Aorta (tissue), 5 donors: Measurements from ENCODE around the gene GRID2IP. TPM values are rescaled to one million over a fixed set of nuclear protein-coding genes. Genes with fewer than 3 reads are reported as not detected.
A peak's percentile ranks its signal among the peaks of the same experiment; 100 is the strongest.
"Not testable (repeated sequence)": the region's sequence is repeated elsewhere in the genome, so short reads cannot be mapped to it uniquely, and the experiment has no call there.

ENCODE experiments used
- ATAC-seq: fragments of 200-7000 bp; cut with Tn5 transposase; one replicate; pipeline ENCODE4 v1.9.1; 2022; ENCODE audit warnings: moderate library complexity; ENCODE audit not compliant: low FRiP score
- DNase-seq, 2 donors: peaks; one replicate each; pipeline ENCODE4 v3.0.0-alpha.2; 2020
- H3K27ac ChIP-seq, 2 donors: one replicate each; pipeline ENCODE4 v1.5.1; 2013; ENCODE audit warnings: low read length in 2 of 2, mild to moderate bottlenecking in 2 of 2, moderate library complexity in 2 of 2, control low read depth in 1 of 2, inconsistent platforms in 1 of 2, low read depth in 1 of 2
- H3K27me3 ChIP-seq, 2 donors: one replicate each; pipeline ENCODE4 v1.6.1; 2013; ENCODE audit warnings: control low read depth in 1 of 2, low read length in 1 of 2, mild to moderate bottlenecking in 1 of 2, moderate library complexity in 1 of 2; ENCODE audit not compliant: insufficient read depth in 2 of 2, control insufficient read depth in 1 of 2
- H3K36me3 ChIP-seq, 2 donors: one replicate each; pipeline ENCODE4 v1.6.1; 2013; ENCODE audit warnings: control low read depth in 1 of 2, low read length in 1 of 2, mild to moderate bottlenecking in 1 of 2; ENCODE audit not compliant: insufficient read depth in 2 of 2, control insufficient read depth in 1 of 2
- H3K4me1 ChIP-seq, 2 donors: one replicate each; pipeline ENCODE4 v1.6.1; 2013; ENCODE audit warnings: low read length in 2 of 2, control low read depth in 1 of 2, mild to moderate bottlenecking in 1 of 2, moderate library complexity in 1 of 2; ENCODE audit not compliant: insufficient read depth in 2 of 2, control insufficient read depth in 1 of 2
- H3K4me3 ChIP-seq, 2 donors: one replicate each; pipeline ENCODE4 v1.5.1; 2013; ENCODE audit warnings: low read length in 2 of 2, control low read depth in 1 of 2, mild to moderate bottlenecking in 1 of 2
- H3K9me3 ChIP-seq: one replicate; pipeline ENCODE4 v1.6.1; 2013; ENCODE audit warnings: mild to moderate bottlenecking, low read length; ENCODE audit not compliant: control insufficient read depth
- WGBS, 2 donors: extraction: QIAGEN DNeasy Blood & Tissue Kit; methylation state at CpG; one replicate each; pipeline ENCODE4 v1.1.7; 2013; 5-methylcytosine and 5-hydroxymethylcytosine counted together
- intact Hi-C, 2 donors: fragments of 100-400 bp; cut with DNase I; formaldehyde crosslinking; loops; one replicate each; pipeline versions ENCODE4 v1.14.2 to v1.15.0; 2022
- long read RNA-seq, 2 donors: library from polyadenylated mRNA; unstranded; transcript quantifications; one replicate each; pipeline ENCODE4 v2.0.0, GENCODE V29; 2020 to 2021
- polyA plus RNA-seq, 2 donors: library from polyadenylated mRNA; stranded (reverse); fragments of 200-250 nt; gene quantifications; one replicate each; pipeline ENCODE4 v1.2.3, GENCODE V29; 2013
- total RNA-seq, 2 donors: library from RNA; stranded (reverse); fragmentation: NEBNext Ultra II Directional; extraction: Animal tissue kit (Norgen Biotek cat#: 25700); gene quantifications; one replicate each; pipeline ENCODE4 v1.2.1, GENCODE V29; 2021
- donor health status: healthy with polysubstance abuse.
- donor health status: Bipolar disorder and iron deficiency.
- donor health status: DM: no; HTN: no; CAD: no.
- donor health status: DM: no; HTN: no; CAD: no.
- donor health status: DM: yes; HTN: yes; CAD: no.

The GRID2IP gene
- total RNA-seq (under 1 TPM; 0.16 to 0.39 TPM), polyA plus RNA-seq (under 1 TPM in 1 of 2 donors, not detected in 1; 0.25 TPM)
- long read RNA-seq, donor 1, partial matches to known transcripts = 2 of 5 reads
- long read RNA-seq, donor 1, other reads (novel, unspliced or antisense) = 3 of 5 reads
- long read RNA-seq, donor 2, partial matches to known transcripts = 0 of 6 reads
- long read RNA-seq, donor 2, other reads (novel, unspliced or antisense) = 6 of 6 reads

DNA sequence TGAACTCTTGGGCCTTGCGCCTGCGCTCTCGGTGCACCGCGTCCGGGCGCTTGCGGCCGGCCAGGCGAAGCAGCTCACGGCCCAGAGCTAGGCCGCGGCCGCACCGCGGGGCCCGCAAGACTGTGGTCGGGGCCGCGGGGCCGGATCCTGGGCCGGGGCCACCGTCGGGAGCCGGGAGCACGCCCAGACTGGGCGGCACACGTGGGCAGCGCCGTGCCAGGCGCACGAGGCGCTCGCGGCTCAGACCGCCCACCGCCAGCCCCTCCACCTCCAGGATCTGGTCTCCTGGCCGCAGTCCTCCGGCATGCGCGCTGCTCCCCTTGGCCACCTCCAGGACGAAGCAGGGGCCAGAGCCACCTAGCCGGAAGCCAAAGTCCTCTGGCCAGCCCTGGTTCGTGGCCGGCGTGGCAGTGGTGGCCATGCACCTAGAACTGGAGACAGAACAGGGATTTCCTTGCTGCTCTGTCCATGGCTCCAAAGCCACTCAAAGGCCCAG, at the start of gene GRID2IP:
Gene GRID2IP, minus strand, starts transcription at position 446 of the 496 bp plus-strand sequence. Its CDS starts 25 bp downstream, at position 421.
- ATAC-seq (no peak), DNase-seq (no peak)
- Histone ChIP-seq H3K27ac (no peak within 1 kb of the TSS), H3K9me3 (no peaks in the 10 kb centered on the region), H3K4me1 (no peaks in the 10 kb centered on the region), H3K36me3 (no peaks in the 10 kb centered on the region), H3K27me3 (no peaks in the 10 kb centered on the region), H3K4me3 (no peak within 1 kb of the TSS)
- 72 to 77% methylated on average over 45 to 46 of the region's 46 CpGs for WGBS, 2 donors
- intact Hi-C loops = no loop called here

- WGBS, 2 donors = 92 to 93% methylated on average over 15 of the region's 15 CpGs
- Histone ChIP-seq H3K36me3 (peaks cover 0 to 10% of the 10 kb centered on the region in 2 donors), H3K27ac (no peak overlapping the region), H3K4me1 (no peaks in the 10 kb centered on the region), H3K4me3 (no peak overlapping the region), H3K9me3 (no peaks in the 10 kb centered on the region), H3K27me3 (no peaks in the 10 kb centered on the region)
- no peak for DNase-seq
- ATAC-seq = no peak
- intact Hi-C loops = no loop called here
Measured at GRCh38 chr7:6600093-6600492, 48.8 kb upstream of the GRID2IP start.

GRCh38 chr7:6590645-6591110, 39.4 kb upstream of the GRID2IP start:
- intact Hi-C loops = no loop called here
- no peak for ATAC-seq
- no peak for DNase-seq
- H3K36me3 ChIP-seq = peaks cover 0 to 1% of the 10 kb centered on the region in 2 donors
- H3K4me3 ChIP-seq = peak overlapping the region; percentile 43 to 94
- no peaks in the 10 kb centered on the region for H3K4me1 ChIP-seq
- peak overlapping the region; percentile 11 to 12 for H3K27ac ChIP-seq
- no peaks in the 10 kb centered on the region for H3K27me3 ChIP-seq
- no peaks in the 10 kb centered on the region for H3K9me3 ChIP-seq
- 6 to 9% methylated on average over 10 of the region's 10 CpGs for WGBS, 2 donors

DNA sequence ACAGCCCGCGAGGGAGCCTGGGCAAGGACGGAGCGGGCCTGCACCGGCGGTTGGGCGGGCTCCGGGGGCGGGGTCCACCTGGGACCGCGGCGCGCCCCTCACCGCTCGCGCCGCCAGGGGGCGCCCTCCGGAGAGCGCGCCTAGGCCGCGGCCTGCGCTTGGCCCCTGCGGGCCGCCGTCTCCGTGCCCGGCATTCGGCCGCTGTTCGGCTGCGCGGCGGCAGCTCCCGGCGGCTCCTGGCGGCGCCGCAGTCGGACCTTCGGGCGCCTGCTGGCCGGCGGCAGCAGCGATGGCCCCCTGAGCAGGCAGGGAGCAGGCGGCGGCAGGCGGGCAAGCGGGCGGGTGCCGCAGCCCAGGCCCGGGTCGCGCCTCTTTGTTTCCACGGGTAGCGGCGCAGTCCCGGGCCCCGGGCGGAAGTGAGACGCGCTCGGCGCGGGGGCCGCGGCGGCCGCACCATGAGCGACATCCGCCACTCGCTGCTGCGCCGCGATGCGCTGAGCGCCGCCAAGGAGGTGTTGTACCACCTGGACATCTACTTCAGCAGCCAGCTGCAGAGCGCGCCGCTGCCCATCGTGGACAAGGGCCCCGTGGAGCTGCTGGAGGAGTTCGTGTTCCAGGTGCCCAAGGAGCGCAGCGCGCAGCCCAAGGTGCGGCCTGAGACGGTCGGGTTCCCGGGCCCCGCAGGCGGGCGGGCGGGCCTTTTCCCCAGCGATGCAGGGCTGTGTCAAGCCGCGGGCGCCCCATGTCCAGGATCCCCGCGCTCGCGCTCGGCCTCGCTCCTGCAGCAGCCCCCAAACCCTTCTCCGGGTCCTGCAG, 38.8 kb upstream of the GRID2IP start, which contains the start of gene INTS15:
Gene INTS15, plus strand, starts transcription at position 193 of the 816 bp plus-strand sequence. Its CDS starts 263 bp downstream, at position 456.
- intact Hi-C loops = no loop called here
- Histone ChIP-seq H3K27me3 (no peaks in the 10 kb centered on the region), H3K27ac (peak within 1 kb of the TSS; percentile 12 to 44), H3K36me3 (no peaks in the 10 kb centered on the region), H3K4me1 (no peaks in the 10 kb centered on the region), H3K4me3 (peak within 1 kb of the TSS; percentile 43 to 94), H3K9me3 (no peaks in the 10 kb centered on the region)
- DNase-seq = peak; percentile 80 to 93
- 0% methylated on average over 87 to 107 of the region's 107 CpGs for WGBS, 2 donors
- peak; percentile 95 for ATAC-seq

DNA sequence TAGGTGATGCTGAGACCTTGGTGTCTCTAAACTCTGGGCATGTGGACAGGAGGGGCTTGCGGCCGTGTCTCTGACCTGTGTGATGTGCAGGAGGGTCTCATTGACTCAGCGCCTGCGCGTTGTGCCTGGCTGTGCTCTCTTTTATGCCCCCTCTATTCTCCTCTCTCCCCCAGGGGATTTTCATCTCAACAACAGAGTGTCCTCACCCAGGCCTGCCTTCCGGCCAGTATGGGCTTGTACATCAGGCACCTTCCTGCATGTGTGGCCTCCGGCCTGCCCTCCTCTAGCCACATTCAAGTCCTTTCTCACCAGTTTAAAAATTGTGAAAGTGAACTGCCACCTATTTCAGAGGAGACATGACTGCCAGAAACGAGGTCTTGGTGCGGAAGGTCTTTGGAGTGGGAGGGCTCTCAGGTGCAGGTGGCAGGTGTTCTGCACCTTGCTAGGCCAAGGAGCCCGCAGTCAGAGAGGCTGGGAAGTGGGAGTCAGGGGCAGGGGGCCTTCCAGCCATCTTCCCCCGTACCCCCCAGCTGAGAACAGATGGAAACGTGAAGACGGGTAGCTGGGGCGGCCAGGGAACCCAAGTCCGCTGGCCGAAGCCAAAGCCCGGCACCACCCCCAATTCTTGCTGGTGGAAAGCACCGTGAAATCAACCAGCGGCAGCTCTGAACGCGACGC, 38.0 kb upstream of the GRID2IP start:
- ATAC-seq (peak; percentile 11), DNase-seq (no peak)
- Histone ChIP-seq H3K4me1 (no peaks in the 10 kb centered on the region), H3K27ac (peak overlapping the region in 1 of 2 donors; percentile 44), H3K4me3 (peak overlapping the region in 1 of 2 donors; percentile 94), H3K36me3 (peaks cover 0 to 4% of the 10 kb centered on the region in 2 donors), H3K9me3 (no peaks in the 10 kb centered on the region), H3K27me3 (no peaks in the 10 kb centered on the region)
- WGBS, 2 donors = 42 to 46% methylated on average over 21 to 22 of the region's 22 CpGs
- intact Hi-C loops = no loop called here

DNA sequence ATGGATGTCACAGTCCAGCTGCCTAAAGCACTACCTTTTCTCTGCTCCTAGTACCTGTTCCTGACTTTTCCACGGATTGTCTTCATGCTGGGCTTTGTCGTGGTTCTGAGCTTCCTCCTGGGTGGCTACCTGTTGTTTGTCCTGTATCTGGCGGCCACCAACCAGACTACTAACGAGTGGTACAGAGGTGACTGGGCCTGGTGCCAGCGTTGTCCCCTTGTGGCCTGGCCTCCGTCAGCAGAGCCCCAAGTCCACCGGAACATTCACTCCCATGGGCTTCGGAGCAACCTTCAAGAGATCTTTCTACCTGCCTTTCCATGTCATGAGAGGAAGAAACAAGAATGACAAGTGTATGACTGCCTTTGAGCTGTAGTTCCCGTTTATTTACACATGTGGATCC, 37.3 kb upstream of the GRID2IP start:
- H3K9me3 ChIP-seq = no peaks in the 10 kb centered on the region
- H3K4me3 ChIP-seq = no peak overlapping the region
- H3K36me3 ChIP-seq = peaks cover 0 to 4% of the 10 kb centered on the region in 2 donors
- DNase-seq (no peak), ATAC-seq (no peak)
- intact Hi-C loops = no loop called here
- no peak overlapping the region for H3K27ac ChIP-seq
- no peaks in the 10 kb centered on the region for H3K27me3 ChIP-seq
- 82 to 85% methylated on average over 9 of the region's 9 CpGs for whole genome bisulfite sequencing, 2 donors
- H3K4me1 ChIP-seq = no peaks in the 10 kb centered on the region

DNA sequence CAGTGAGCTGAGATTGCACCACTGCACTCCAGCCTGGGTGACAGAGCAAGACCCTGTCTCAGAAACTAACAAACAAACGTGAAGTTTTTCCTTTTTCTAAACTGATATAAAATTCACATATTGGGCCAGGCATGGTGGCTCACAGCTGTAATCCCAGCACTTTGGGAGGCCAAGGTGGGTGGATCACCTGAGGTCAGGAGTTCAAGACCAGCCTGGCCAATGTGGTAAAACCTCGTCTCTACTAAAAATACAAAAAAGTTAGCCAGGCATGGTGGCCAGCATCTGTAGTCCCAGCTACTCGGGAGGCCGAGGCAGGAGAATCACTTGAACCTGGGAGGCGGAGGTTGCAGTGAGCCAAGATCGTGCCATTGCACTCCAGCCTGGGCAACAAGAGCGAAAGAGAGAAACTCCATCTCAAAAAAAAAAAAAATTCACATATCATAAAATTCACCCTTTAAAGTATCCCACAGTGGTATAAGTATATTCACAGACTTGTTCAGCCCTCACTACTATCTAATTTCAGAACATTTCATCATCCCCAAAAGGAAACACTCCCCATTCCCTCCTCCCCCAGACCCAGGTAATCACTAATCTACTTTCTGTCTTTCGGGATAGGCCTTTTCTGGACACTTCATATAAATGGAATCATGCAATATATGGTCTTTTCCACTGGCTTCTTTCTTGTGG, 34.6 kb upstream of the GRID2IP start:
- 89 to 94% methylated on average over 8 of the region's 8 CpGs for WGBS, 2 donors
- H3K4me1 ChIP-seq, H3K27me3 ChIP-seq, H3K4me3 ChIP-seq, intact Hi-C loops, H3K36me3 ChIP-seq, H3K27ac ChIP-seq, ATAC-seq, H3K9me3 ChIP-seq, DNase-seq: not testable (repeated sequence)

DNA sequence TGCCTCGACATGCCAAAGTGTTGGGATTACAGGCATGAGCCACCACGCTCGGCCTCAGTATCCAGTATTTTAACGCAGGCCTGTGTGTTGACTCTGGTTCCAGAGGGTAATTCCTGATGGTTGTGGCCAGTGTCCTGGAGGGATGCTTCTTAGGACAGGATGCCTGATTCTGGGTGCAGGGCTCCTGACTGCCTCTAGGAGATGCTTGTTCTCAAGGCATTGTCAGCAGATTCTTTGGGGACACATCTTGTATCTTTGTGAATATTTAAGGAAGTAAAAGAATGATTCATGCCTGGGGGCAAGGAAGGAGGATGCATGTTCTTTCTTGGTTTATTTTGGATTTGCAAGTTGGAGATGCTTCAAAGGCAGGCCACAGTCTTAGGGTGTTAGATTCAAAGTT, 28.2 kb upstream of the GRID2IP start:
- H3K4me3 ChIP-seq = no peak overlapping the region
- H3K27ac ChIP-seq = no peak overlapping the region
- peaks cover under 1 to 2% of the 10 kb centered on the region in 2 donors for H3K36me3 ChIP-seq
- H3K9me3 ChIP-seq = no peaks in the 10 kb centered on the region
- DNase-seq = no peak
- 91 to 97% methylated on average over 4 of the region's 4 CpGs for WGBS, 2 donors
- no peak for ATAC-seq
- intact Hi-C loops = no loop called here
- H3K4me1 ChIP-seq = no peaks in the 10 kb centered on the region
- H3K27me3 ChIP-seq = no peaks in the 10 kb centered on the region
